Liver (tissue), 9 donors: ENCODE results near the gene TMEM63C. TPM values are rescaled to one million over a fixed set of nuclear protein-coding genes. Genes with fewer than 3 reads are reported as not detected.

ENCODE experiments used
- DNase-seq: peaks from one replicate; pipeline ENCODE4 v3.0.0-alpha.2; 2017; ENCODE audit warnings: low spot score
- H3K27ac ChIP-seq, 2 donors: one replicate each; pipeline ENCODE4 v1.7.0; 2013; ENCODE audit warnings: inconsistent platforms in 2 of 2, low read length in 2 of 2, control low read depth in 1 of 2, low read depth in 1 of 2, mild to moderate bottlenecking in 1 of 2
- H3K27me3 ChIP-seq, 4 donors: one replicate each; pipeline versions ENCODE4 v1.6.1 to v1.7.0; 2013; ENCODE audit warnings: low read length in 3 of 4, inconsistent platforms in 1 of 4, mild to moderate bottlenecking in 1 of 4, moderate library complexity in 1 of 4; ENCODE audit not compliant: control insufficient read depth in 4 of 4, insufficient read depth in 4 of 4
- H3K36me3 ChIP-seq, 4 donors: one replicate each; pipeline versions ENCODE4 v1.6.1 to v1.7.0; 2013; ENCODE audit warnings: low read length in 3 of 4, mild to moderate bottlenecking in 3 of 4, low read depth in 1 of 4, moderate library complexity in 1 of 4; ENCODE audit not compliant: control insufficient read depth in 4 of 4, insufficient read depth in 3 of 4
- H3K4me1 ChIP-seq, 4 donors: one replicate each; pipeline versions ENCODE4 v1.6.1 to v1.7.0; 2013; ENCODE audit warnings: low read length in 3 of 4, mild to moderate bottlenecking in 3 of 4, moderate library complexity in 1 of 4; ENCODE audit not compliant: control insufficient read depth in 4 of 4, insufficient read depth in 4 of 4
- H3K4me3 ChIP-seq, 3 donors: one replicate each; pipeline versions ENCODE4 v1.6.1 to v1.7.0; 2013; ENCODE audit warnings: low read length in 3 of 3, control low read depth in 1 of 3, low read depth in 1 of 3, mild to moderate bottlenecking in 1 of 3
- H3K9ac ChIP-seq, 2 donors: one replicate each; pipeline ENCODE4 v1.7.0; 2013; ENCODE audit warnings: low read length in 2 of 2, mild to moderate bottlenecking in 2 of 2, moderate library complexity in 2 of 2, control low read depth in 1 of 2, low read depth in 1 of 2
- H3K9me3 ChIP-seq, 4 donors: one replicate each; pipeline versions ENCODE4 v1.6.1 to v1.7.0; 2013; ENCODE audit warnings: low read length in 3 of 4; ENCODE audit not compliant: control insufficient read depth in 4 of 4
- ATF3 ChIP-seq: IDR thresholded peaks from 2 replicates; pipeline ENCODE4 v1.6.1; 2016; ENCODE audit warnings: antibody characterized with exemption
- CTCF ChIP-seq: fragments of 150-350 bp; IDR thresholded peaks from 2 replicates; pipeline ENCODE4 v1.5.1; 2017; ENCODE audit warnings: improper control_type of control experiment, low read depth, low read length; ENCODE audit not compliant: missing input control
- EGR1 ChIP-seq, 2 donors: IDR thresholded peaks; 2 replicates each; pipeline ENCODE4 v1.6.1; 2016 to 2018; ENCODE audit warnings: antibody characterized with exemption in 2 of 2, low read depth in 2 of 2
- FOXA1 ChIP-seq: IDR thresholded peaks from 2 replicates; pipeline ENCODE4 v1.6.1; 2016; ENCODE audit warnings: antibody characterized with exemption
- FOXA2 ChIP-seq: IDR thresholded peaks from 2 replicates; pipeline ENCODE4 v1.6.1; 2016; ENCODE audit warnings: antibody characterized with exemption
- GABPA ChIP-seq, 2 donors: IDR thresholded peaks in 1 of 2; conservative IDR thresholded peaks in 1 of 2; 2 replicates each; pipeline ENCODE4 v1.6.1; 2016; ENCODE audit warnings: antibody characterized with exemption in 2 of 2, mild to moderate bottlenecking in 1 of 2, moderate library complexity in 1 of 2
- HNF4A ChIP-seq, 2 donors: conservative IDR thresholded peaks; 2 replicates each; pipeline ENCODE4 v1.6.1; 2016; ENCODE audit warnings: antibody characterized with exemption in 2 of 2, mild to moderate bottlenecking in 2 of 2
- HNF4G ChIP-seq: IDR thresholded peaks from 2 replicates; pipeline ENCODE4 v1.6.1; 2016; ENCODE audit warnings: antibody characterized with exemption
- JUND ChIP-seq, 2 donors: IDR thresholded peaks; 2 replicates each; pipeline ENCODE4 v1.6.1; 2016; ENCODE audit warnings: antibody characterized with exemption in 2 of 2
- MAX ChIP-seq: IDR thresholded peaks from 2 replicates; pipeline ENCODE4 v1.6.1; 2016; ENCODE audit warnings: antibody characterized with exemption
- NR2F2 ChIP-seq: IDR thresholded peaks from 2 replicates; pipeline ENCODE4 v1.6.1; 2016; ENCODE audit warnings: antibody characterized with exemption
- RAD21 ChIP-seq, 2 donors: IDR thresholded peaks; 2 replicates each; pipeline ENCODE4 v1.6.1; 2016; ENCODE audit warnings: antibody characterized with exemption in 2 of 2, mild to moderate bottlenecking in 2 of 2
- REST ChIP-seq: IDR thresholded peaks from 2 replicates; pipeline ENCODE4 v1.6.1; 2016; ENCODE audit warnings: antibody characterized with exemption, mild to moderate bottlenecking
- RXRA ChIP-seq, 2 donors: IDR thresholded peaks; 2 replicates each; pipeline ENCODE4 v1.6.1; 2017 to 2018; ENCODE audit warnings: antibody characterized with exemption in 2 of 2, mild to moderate bottlenecking in 1 of 2
- ZBTB33 ChIP-seq: IDR thresholded peaks from 2 replicates; pipeline ENCODE4 v1.6.1; 2016; ENCODE audit warnings: antibody characterized with exemption
- WGBS: extraction: QIAGEN DNeasy Blood & Tissue Kit; methylation state at CpG from one replicate; pipeline ENCODE4 v1.1.7; 2013; 5-methylcytosine and 5-hydroxymethylcytosine counted together
- polyA plus RNA-seq, 2 donors: library from polyadenylated mRNA; stranded (reverse) in 1 of 2; unstranded in 1 of 2; fragments of 200-250 nt in 1 of 2; fragments of >200 nt in 1 of 2; fragmentation: Nextera tagmentation in 1 of 2; extraction: Ambion mirVana in 1 of 2; gene quantifications; one replicate each; pipeline versions ENCODE4 v1.2.1 to v1.2.3, GENCODE V29; 2013 to 2015
- total RNA-seq, 2 donors: library from RNA; depleted of rRNA; stranded (reverse); fragments of >200 nt; gene quantifications; one replicate each; pipeline ENCODE4 v1.2.3, GENCODE V29; 2014
- donor health status: healthy.
- donor health status: healthy.
- donor health status: healthy.
- donor health status: healthy.
- donor health status: healthy.

TMEM63C gene
- total and polyA plus RNA-seq, 4 donors, result 0.13 to 1.6 (median 0.25) TPM; not detected in 1

GRCh38 chr14:77284066-77284465 lies 102.5 kb downstream of the TMEM63C start:
- H3K4me3 ChIP-seq, result no peak overlapping the region
- no peaks in the 10 kb centered on the region for H3K9me3 ChIP-seq
- no peak for TF ChIP-seq RXRA (IDR thresholded peaks at IDR 0.05)
- no peak for TF ChIP-seq GABPA (IDR thresholded peaks at IDR 0.05 in 1 of 2, conservative IDR thresholded peaks at IDR 0.05 in 1 of 2)
- TF ChIP-seq ATF3, result no peak
- TF ChIP-seq CTCF, result no peak
- no peak for TF ChIP-seq HNF4G
- TF ChIP-seq MAX, result no peak
- no peak for TF ChIP-seq NR2F2
- no peak for TF ChIP-seq REST
- no peak for TF ChIP-seq EGR1 (IDR thresholded peaks at IDR 0.05; ENCODE audit: low read depth in 2 of 2)
- no peak for TF ChIP-seq HNF4A (conservative IDR thresholded peaks at IDR 0.05)
- H3K27me3 ChIP-seq, result no peaks in the 10 kb centered on the region
- H3K4me1 ChIP-seq, result no peaks in the 10 kb centered on the region
- 95% methylated on average over 4 of the region's 4 CpGs for WGBS
- no peak for DNase-seq
- peaks cover 8 to 59% (median 37%) of the 10 kb centered on the region in 4 donors for H3K36me3 ChIP-seq
- H3K27ac ChIP-seq, result no peak overlapping the region
- H3K9ac ChIP-seq, result no peak overlapping the region

GRCh38 chr14:77284466-77284865 lies 102.9 kb downstream of the TMEM63C start:
- Histone ChIP-seq H3K9me3 (no peaks in the 10 kb centered on the region), H3K4me3 (no peak overlapping the region), H3K27ac (no peak overlapping the region), H3K27me3 (no peaks in the 10 kb centered on the region), H3K9ac (no peak overlapping the region), H3K36me3 (peaks cover 8 to 55% (median 35%) of the 10 kb centered on the region in 4 donors), H3K4me1 (no peaks in the 10 kb centered on the region)
- WGBS, result 95% methylated on average over 5 of the region's 5 CpGs
- DNase-seq, result no peak
- no peak for TF ChIP-seq FOXA2
- TF ChIP-seq RXRA (IDR thresholded peaks at IDR 0.05), result no peak
- no peak for TF ChIP-seq GABPA (IDR thresholded peaks at IDR 0.05 in 1 of 2, conservative IDR thresholded peaks at IDR 0.05 in 1 of 2)
- no peak for TF ChIP-seq ATF3
- no peak for TF ChIP-seq REST
- TF ChIP-seq EGR1 (IDR thresholded peaks at IDR 0.05; ENCODE audit: low read depth in 2 of 2), result no peak
- no peak for TF ChIP-seq RAD21 (IDR thresholded peaks at IDR 0.05)
- no peak for TF ChIP-seq MAX
- no peak for TF ChIP-seq FOXA1
- no peak for TF ChIP-seq ZBTB33
- TF ChIP-seq JUND (IDR thresholded peaks at IDR 0.05), result no peak
- no peak for TF ChIP-seq HNF4G
- TF ChIP-seq HNF4A (conservative IDR thresholded peaks at IDR 0.05), result no peak
